C4-2B (cell line): ENCODE measurements around the gene CMTR2.

ENCODE experiments used
- ZFX ChIP-seq: fragments of 450-650 bp; IDR thresholded peaks from 2 replicates; pipeline ENCODE4 v1.6.1; 2017
- TF ChIP-seq, protein P1 (sequence below): fragments of 450-650 bp; conservative IDR thresholded peaks from 2 replicates; pipeline ENCODE4 v1.5.1; 2017; ENCODE audit warnings: mild to moderate bottlenecking

DNA sequence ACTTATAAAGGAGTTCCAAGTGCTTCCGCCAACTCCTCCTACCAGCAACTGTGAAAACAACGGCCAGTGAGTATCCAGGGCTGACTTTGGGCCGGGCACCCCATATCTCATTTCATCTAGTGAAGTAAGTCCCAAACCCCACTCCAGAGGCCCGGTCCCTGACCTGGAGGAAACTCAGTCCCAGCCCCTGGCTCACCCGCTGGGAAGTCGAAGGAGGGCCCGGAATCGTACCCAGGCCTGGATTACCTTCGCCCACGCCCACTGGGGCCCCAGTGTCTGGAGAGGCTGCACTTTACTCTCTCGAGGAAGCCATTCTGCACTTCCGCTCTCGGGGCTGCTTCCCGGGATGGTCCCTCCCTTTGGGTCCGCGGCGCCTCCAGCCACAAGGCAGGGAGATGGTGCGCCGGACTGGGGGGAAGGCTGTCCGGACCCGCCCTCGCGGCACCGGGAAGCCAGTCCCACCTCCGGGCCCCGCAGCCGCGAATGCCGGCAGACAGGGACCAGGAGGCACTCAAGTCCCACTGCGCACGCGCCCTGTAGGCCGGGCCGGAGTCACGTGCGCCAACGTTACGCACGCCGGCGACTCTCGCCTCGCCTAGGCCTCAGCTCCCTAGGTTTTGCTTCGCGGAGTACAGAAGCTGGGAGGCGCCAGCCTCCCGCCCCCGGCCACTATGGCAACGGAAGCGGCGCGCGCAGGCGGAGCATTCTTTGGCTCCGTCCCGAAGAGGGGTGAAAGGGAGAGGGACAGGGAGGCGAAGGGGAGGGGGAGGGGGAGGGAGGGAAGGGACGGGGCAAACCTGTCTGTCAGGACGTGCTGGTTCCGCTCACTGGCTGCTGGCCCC is at the start of gene CMTR2:
- TF ChIP-seq, protein P1, sequence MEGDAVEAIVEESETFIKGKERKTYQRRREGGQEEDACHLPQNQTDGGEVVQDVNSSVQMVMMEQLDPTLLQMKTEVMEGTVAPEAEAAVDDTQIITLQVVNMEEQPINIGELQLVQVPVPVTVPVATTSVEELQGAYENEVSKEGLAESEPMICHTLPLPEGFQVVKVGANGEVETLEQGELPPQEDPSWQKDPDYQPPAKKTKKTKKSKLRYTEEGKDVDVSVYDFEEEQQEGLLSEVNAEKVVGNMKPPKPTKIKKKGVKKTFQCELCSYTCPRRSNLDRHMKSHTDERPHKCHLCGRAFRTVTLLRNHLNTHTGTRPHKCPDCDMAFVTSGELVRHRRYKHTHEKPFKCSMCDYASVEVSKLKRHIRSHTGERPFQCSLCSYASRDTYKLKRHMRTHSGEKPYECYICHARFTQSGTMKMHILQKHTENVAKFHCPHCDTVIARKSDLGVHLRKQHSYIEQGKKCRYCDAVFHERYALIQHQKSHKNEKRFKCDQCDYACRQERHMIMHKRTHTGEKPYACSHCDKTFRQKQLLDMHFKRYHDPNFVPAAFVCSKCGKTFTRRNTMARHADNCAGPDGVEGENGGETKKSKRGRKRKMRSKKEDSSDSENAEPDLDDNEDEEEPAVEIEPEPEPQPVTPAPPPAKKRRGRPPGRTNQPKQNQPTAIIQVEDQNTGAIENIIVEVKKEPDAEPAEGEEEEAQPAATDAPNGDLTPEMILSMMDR: no peak
- peak; percentile 67 for TF ChIP-seq ZFX
